Common myeloid progenitor, CD34-positive (primary cell): ENCODE measurements around the gene MASP1.

Source experiments
- CTCF ChIA-PET: fragments of 350-600 bp; sonication (Branson Sonifier 250); formaldehyde crosslinking; loops from one replicate; lab custom pipeline; 2021; ENCODE audit warnings: antibody characterized with exemption; lab: Charles Lee
- POLR2A ChIA-PET: fragments of 350-600 bp; sonication (Branson Sonifier 250); formaldehyde crosslinking; loops from one replicate; lab custom pipeline; 2021; ENCODE audit warnings: antibody characterized with exemption; lab: Charles Lee
- DNase-seq, 3 donors: peaks; one replicate each; pipeline versions ENCODE4 v3.0.0 to v3.0.0-alpha.2; 2013
- H3K27ac ChIP-seq, 2 experiments: 1 replicate in 1 of 2; 2 replicates in 1 of 2; pipeline ENCODE4 v1.7.0; 2013; ENCODE audit warnings: inconsistent platforms in 2 of 2, low read length in 2 of 2, mild to moderate bottlenecking in 2 of 2, low read depth in 1 of 2, moderate library complexity in 1 of 2; ENCODE audit not compliant: severe bottlenecking in 2 of 2, insufficient read depth in 1 of 2, poor library complexity in 1 of 2
- H3K27me3 ChIP-seq, 5 experiments: replicated peaks in 2 of 5; 1 replicate in 3 of 5; 2 replicates in 2 of 5; pipeline versions ENCODE4 v1.6.1 to v1.7.0; 2013; ENCODE audit warnings: low read length in 4 of 5, mild to moderate bottlenecking in 2 of 5, moderate library complexity in 2 of 5, inconsistent platforms in 1 of 5; ENCODE audit not compliant: insufficient read depth in 5 of 5, control insufficient read depth in 4 of 5
- H3K36me3 ChIP-seq, 4 experiments: 1 replicate in 2 of 4; 2 replicates in 2 of 4; pipeline versions ENCODE4 v1.6.1 to v1.7.0; 2013; ENCODE audit warnings: low read length in 3 of 4, control low read depth in 1 of 4, mild to moderate bottlenecking in 1 of 4; ENCODE audit not compliant: control insufficient read depth in 4 of 4, insufficient read depth in 4 of 4
- H3K4me1 ChIP-seq, 4 experiments: 1 replicate in 3 of 4; 2 replicates in 1 of 4; pipeline versions ENCODE4 v1.6.1 to v1.7.1; 2013; ENCODE audit warnings: low read length in 3 of 4, mild to moderate bottlenecking in 3 of 4, control low read depth in 1 of 4, inconsistent platforms in 1 of 4, moderate library complexity in 1 of 4; ENCODE audit not compliant: control insufficient read depth in 4 of 4, insufficient read depth in 4 of 4; ENCODE audit errors: control extremely low read depth in 1 of 4
- H3K4me3 ChIP-seq, 7 experiments: 1 replicate in 4 of 7; 2 replicates in 3 of 7; pipeline versions ENCODE4 v1.5.1 to v1.7.0; 2013; ENCODE audit warnings: mild to moderate bottlenecking in 7 of 7, low read length in 6 of 7, moderate library complexity in 6 of 7, inconsistent platforms in 2 of 7, low read depth in 2 of 7, control low read depth in 1 of 7; ENCODE audit not compliant: insufficient read depth in 4 of 7, control insufficient read depth in 1 of 7; ENCODE audit errors: extremely low read depth in 1 of 7
- H3K9me3 ChIP-seq, 5 experiments: 1 replicate in 4 of 5; 2 replicates in 1 of 5; pipeline versions ENCODE4 v1.6.1 to v1.7.1; 2013; ENCODE audit warnings: low read length in 4 of 5, mild to moderate bottlenecking in 2 of 5, inconsistent platforms in 1 of 5, low read depth in 1 of 5, moderate library complexity in 1 of 5; ENCODE audit not compliant: control insufficient read depth in 4 of 5, insufficient read depth in 2 of 5; ENCODE audit errors: control extremely low read depth in 1 of 5
- WGBS: methylation state at CpG from one replicate; pipeline ENCODE4 v1.1.5; 2013; ENCODE audit not compliant: insufficient coverage; 5-methylcytosine and 5-hydroxymethylcytosine counted together

MASP1 gene

DNA sequence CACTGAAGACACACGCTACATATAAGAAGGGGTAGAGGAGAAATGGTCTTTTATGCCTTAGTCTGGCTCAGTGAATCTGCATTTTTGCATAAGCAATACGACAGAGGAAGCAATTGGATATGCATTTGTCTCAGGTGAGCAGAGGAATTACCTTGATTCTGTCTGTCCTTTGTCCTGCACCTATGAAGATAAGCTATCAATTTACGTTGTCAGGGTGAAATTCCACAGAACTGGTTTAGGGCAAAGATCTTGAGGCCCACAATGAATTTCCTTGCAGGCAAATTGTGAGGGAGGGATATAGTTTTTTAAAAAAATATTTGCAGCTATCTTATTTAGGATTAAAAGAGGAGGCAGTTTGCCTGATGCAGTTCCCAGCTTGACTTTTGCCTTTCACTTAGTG, 31.6 kb upstream of the MASP1 start:
- peaks cover 0 to 9% (median 2%) of the 10 kb centered on the region in 5 experiments for H3K27me3 ChIP-seq
- WGBS, result 89% methylated on average over 3 of the region's 3 CpGs
- H3K4me1 ChIP-seq, result peaks cover 0 to 7% (median 3%) of the 10 kb centered on the region in 4 experiments
- H3K27ac ChIP-seq, result no peak overlapping the region
- ChIA-PET POLR2A (no interaction called here), CTCF (interaction anchor here (8.2 to 18.0 kb wide), 2 partner anchors 359 to 392 kb away, joined by 99 to 376 read pairs; no protein-coding TSS in a partner anchor)
- no peaks in the 10 kb centered on the region for H3K9me3 ChIP-seq
- no peaks in the 10 kb centered on the region for H3K36me3 ChIP-seq
- no peak overlapping the region for H3K4me3 ChIP-seq
- no peak for DNase-seq

DNA sequence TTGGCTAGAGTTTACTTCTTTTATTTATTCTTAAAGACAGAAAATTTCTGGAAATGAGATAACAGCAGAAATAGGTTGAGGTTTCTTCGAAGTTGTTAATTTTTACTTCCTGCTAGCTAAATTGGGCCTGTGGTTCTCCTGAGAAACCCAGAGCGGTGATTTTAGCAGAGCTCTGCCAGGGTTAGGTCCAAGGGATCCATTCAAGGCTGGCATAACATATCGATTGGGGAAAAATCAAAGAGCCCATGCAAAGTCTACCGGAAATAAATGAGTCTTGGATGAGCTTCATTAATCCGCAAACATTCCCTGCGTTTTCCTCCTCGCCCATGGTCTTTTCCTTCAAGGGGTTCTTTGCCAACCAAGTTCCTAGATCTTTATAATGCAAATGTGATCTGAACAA, 30.8 kb upstream of the MASP1 start:
- no peaks in the 10 kb centered on the region for H3K9me3 ChIP-seq
- H3K27ac ChIP-seq, result no peak overlapping the region
- no peaks in the 10 kb centered on the region for H3K36me3 ChIP-seq
- CTCF ChIA-PET, result interaction anchor here (1.4 to 18.0 kb wide), 4 partner anchors 8 to 393 kb away, joined by 4 to 376 read pairs (median 66); partner anchors contain the start of gene SST
- peaks cover 0 to 9% (median 6%) of the 10 kb centered on the region in 5 experiments for H3K27me3 ChIP-seq
- POLR2A ChIA-PET, result no interaction called here
- 77% methylated on average over 6 of the region's 7 CpGs for WGBS
- peaks cover 0 to 7% (median 3%) of the 10 kb centered on the region in 4 experiments for H3K4me1 ChIP-seq
- DNase-seq, result no peak
- H3K4me3 ChIP-seq, result no peak overlapping the region

DNA sequence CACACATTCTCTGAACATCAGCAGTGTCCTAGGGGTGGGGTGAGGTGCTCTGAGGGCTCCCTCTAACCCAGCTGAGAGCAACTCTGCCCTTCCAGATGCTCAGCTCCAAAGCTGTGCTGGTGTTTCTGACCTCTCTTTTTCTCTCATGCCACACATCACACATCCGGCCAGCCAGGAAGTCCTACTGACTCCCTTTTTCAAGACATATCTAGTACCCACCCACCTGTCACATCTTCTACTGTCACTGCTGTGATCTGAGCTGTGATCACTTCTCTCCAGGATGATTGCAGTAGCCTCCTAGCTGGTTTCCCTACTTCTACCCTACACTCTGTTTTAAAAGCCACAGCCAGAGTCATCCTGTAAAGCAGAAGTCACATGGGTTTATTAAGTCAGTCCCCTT, 30.2 kb upstream of the MASP1 start:
- ChIA-PET CTCF (interaction anchor here (1.1 to 18.0 kb wide), 5 partner anchors 8 to 393 kb away, joined by 3 to 376 read pairs (median 34); partner anchors contain the start of gene SST), POLR2A (no interaction called here)
- no peaks in the 10 kb centered on the region for H3K36me3 ChIP-seq
- WGBS, result no CpG with 5 or more reads among the region's 1 CpG
- DNase-seq, result peak in 1 of 3 donors; percentile 11
- H3K4me3 ChIP-seq, result no peak overlapping the region
- peaks cover 0 to 7% (median 3%) of the 10 kb centered on the region in 4 experiments for H3K4me1 ChIP-seq
- H3K9me3 ChIP-seq, result no peaks in the 10 kb centered on the region
- peaks cover 0 to 9% (median 6%) of the 10 kb centered on the region in 5 experiments for H3K27me3 ChIP-seq
- H3K27ac ChIP-seq, result no peak overlapping the region

DNA sequence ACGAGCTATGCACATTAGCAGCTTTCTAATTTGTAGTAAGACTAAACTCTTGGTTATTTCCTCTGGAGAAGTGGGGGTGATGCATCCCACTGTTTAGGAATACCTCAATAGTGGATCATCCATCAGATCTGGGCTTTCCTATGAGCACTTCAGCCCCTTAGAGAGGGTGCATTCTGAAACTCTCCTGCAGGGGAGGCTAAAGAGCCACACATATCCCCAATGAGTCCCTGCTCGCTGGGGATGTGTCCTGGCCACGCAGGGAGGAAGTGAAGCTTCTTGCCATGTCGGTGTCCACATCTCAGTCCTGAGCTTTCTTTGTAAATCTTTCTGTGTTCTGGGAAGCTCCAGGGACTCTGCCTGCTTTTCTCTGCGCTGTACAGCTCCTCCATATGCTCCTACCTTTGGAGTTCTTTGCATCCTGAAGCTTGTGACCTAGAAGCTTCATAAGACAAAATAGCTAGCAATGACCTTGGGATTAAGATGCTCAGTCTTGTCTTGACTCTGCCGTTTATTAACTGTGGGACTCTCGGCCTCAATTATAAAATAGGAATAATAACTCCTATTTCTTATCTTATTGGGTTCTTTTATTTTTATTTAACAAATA, 28.3 kb upstream of the MASP1 start:
- Histone ChIP-seq H3K27ac (no peak overlapping the region), H3K4me3 (no peak overlapping the region), H3K4me1 (peaks cover 0 to 7% (median 3%) of the 10 kb centered on the region in 4 experiments), H3K27me3 (peaks cover 2 to 10% (median 8%) of the 10 kb centered on the region in 5 experiments), H3K9me3 (no peaks in the 10 kb centered on the region), H3K36me3 (no peaks in the 10 kb centered on the region)
- 10% methylated on average over 2 of the region's 7 CpGs for WGBS
- peak; percentile 66 to 84 (median 76) for DNase-seq
- CTCF ChIA-PET, result interaction anchor here (0.6 to 18.0 kb wide), 46 partner anchors 8 to 1824 kb away, joined by 3 to 376 read pairs (median 4); partner anchors contain the start of genes RTP2, RTP4 and SST
- POLR2A ChIA-PET, result no interaction called here

DNA sequence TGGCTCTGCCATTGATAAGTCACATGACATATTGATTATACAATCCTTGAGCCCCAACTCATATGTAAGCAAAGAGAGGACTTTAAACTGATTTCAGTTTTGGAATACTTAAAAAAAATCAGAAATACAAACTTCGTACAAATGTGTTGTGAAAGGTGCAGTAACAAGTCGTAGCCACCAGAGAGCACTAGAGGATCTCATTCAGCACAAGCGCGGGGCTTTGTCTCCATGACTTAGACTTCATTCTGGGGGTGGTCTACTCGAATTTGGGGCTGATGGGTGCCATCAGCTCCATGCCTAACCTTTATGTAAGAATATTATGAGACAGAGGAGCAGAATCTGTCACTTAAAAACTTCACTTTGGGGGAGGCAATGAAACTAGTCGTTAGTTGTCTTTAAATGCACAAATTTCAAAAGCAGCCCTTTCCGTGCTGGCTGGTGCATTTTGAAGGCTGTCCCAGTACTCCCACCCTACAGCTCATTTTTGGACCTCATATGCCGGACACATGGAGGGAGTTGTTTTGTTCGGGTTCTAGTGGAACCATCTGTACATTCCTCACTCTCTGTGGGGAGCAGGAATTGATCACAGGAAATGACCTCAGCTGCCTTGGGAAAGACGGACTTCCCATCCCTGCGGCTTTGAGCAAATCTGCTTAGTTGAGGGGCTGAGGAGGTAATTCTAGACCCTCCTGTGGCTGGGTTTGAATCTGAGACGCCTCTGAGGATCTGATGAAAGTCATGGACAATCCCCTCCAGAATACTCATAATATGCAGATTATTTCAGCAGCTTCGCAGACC, 27.5 kb upstream of the MASP1 start:
- H3K27me3 ChIP-seq, result peaks cover 4 to 16% (median 8%) of the 10 kb centered on the region in 5 experiments
- DNase-seq, result peak; percentile 66 to 84 (median 74)
- no peak overlapping the region for H3K27ac ChIP-seq
- CTCF ChIA-PET, result interaction anchor here (0.6 to 18.0 kb wide), 52 partner anchors 9 to 1825 kb away, joined by 3 to 376 read pairs (median 4); partner anchors contain the start of genes RTP2, RTP4 and SST
- H3K4me3 ChIP-seq, result peak overlapping the region in 3 of 7 experiments; percentile 26 to 35 (median 34)
- POLR2A ChIA-PET, result no interaction called here
- 12% methylated on average over 9 of the region's 13 CpGs for WGBS
- peaks cover 0 to 7% (median 3%) of the 10 kb centered on the region in 4 experiments for H3K4me1 ChIP-seq
- H3K36me3 ChIP-seq, result no peaks in the 10 kb centered on the region
- no peaks in the 10 kb centered on the region for H3K9me3 ChIP-seq

DNA sequence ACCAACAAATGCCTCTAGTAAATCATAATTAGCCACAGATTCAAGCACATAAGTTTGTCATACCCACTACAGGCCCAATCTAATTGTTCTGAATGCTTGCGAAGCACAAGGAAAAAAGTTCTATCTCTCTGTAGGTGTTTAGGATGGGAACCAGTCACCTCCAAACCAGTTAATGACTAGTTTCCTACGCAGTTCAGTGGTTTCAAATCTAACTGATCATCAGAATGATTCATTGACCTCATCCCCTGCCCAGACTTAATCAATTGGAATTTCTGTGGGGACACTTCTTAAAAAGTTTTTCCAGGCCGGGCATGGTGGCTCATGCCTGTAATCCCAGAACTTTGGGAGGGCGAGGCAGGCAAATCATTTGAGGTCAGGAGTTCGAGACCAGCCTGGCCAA, 24.3 kb upstream of the MASP1 start:
- Histone ChIP-seq H3K4me3 (no peak overlapping the region), H3K4me1 (peaks cover 0 to 7% (median 3%) of the 10 kb centered on the region in 4 experiments), H3K27ac (no peak overlapping the region), H3K36me3 (no peaks in the 10 kb centered on the region), H3K27me3 (peaks cover 4 to 25% (median 9%) of the 10 kb centered on the region in 5 experiments), H3K9me3 (no peaks in the 10 kb centered on the region)
- POLR2A ChIA-PET, result no interaction called here
- WGBS, result 80% methylated on average over 4 of the region's 5 CpGs
- DNase-seq, result no peak
- CTCF ChIA-PET, result interaction anchor here (1.0 to 18.0 kb wide), 6 partner anchors 8 to 399 kb away, joined by 3 to 376 read pairs (median 4); no protein-coding TSS in a partner anchor
